Measurements from ENCODE around the gene USE1.
A peak's percentile ranks its signal among the peaks of the same experiment; 100 is the strongest.

The USE1 gene

DNA sequence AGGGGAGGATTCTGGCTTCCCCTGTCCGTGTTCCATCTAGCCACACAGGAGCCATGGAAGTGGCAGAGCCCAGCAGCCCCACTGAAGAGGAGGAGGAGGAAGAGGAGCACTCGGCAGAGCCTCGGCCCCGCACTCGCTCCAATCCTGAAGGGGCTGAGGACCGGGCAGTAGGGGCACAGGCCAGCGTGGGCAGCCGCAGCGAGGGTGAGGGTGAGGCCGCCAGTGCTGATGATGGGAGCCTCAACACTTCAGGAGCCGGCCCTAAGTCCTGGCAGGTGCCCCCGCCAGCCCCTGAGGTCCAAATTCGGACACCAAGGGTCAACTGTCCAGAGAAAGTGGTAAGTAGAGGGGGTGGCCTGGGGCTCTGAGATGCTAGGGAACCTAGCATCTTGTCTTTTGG is 53.6 kb downstream of the USE1 start:
- no peaks in the 10 kb centered on the region for H3K9me2 ChIP-seq (replicated peaks; ENCODE audit: low read depth, low read length)
- H3K36me3 ChIP-seq (ENCODE audit: insufficient read depth, low read length) = peaks cover 7% of the 10 kb centered on the region; the same call in 1 of the 2 replicates
- no peaks in the 10 kb centered on the region for H3K27me3 ChIP-seq (ENCODE audit: insufficient read depth, low read length, poor library complexity, severe bottlenecking)
- H3K4me3 ChIP-seq (ENCODE audit: low read length, poor library complexity, severe bottlenecking) = peak overlapping the region; percentile 38
- H2AFZ ChIP-seq (ENCODE audit: low read length) = no peak overlapping the region
- peaks cover 8% of the 10 kb centered on the region for H3K4me1 ChIP-seq (ENCODE audit: insufficient read depth, low read length, poor library complexity, severe bottlenecking)
- peak overlapping the region; percentile 95 for H3K4me2 ChIP-seq (ENCODE audit: low read depth, low read length, poor library complexity, severe bottlenecking)
- H3K9ac ChIP-seq (ENCODE audit: low read depth, low read length, poor library complexity, severe bottlenecking) = no peak overlapping the region
- no peaks in the 10 kb centered on the region for H4K20me1 ChIP-seq (ENCODE audit: insufficient read depth, low read length, poor library complexity, severe bottlenecking)
- no peak for TF ChIP-seq EZH2phosphoT487 (IDR thresholded peaks at IDR 0.05; ENCODE audit: borderline replicate concordance)
- TF ChIP-seq, protein P1, sequence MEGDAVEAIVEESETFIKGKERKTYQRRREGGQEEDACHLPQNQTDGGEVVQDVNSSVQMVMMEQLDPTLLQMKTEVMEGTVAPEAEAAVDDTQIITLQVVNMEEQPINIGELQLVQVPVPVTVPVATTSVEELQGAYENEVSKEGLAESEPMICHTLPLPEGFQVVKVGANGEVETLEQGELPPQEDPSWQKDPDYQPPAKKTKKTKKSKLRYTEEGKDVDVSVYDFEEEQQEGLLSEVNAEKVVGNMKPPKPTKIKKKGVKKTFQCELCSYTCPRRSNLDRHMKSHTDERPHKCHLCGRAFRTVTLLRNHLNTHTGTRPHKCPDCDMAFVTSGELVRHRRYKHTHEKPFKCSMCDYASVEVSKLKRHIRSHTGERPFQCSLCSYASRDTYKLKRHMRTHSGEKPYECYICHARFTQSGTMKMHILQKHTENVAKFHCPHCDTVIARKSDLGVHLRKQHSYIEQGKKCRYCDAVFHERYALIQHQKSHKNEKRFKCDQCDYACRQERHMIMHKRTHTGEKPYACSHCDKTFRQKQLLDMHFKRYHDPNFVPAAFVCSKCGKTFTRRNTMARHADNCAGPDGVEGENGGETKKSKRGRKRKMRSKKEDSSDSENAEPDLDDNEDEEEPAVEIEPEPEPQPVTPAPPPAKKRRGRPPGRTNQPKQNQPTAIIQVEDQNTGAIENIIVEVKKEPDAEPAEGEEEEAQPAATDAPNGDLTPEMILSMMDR (conservative IDR thresholded peaks at IDR 0.05; ENCODE audit: low read length) = no peak
- no peaks in the 10 kb centered on the region for H3F3A ChIP-seq (ENCODE audit: low read depth)
- H3K9me3 ChIP-seq (ENCODE audit: insufficient read depth, low read depth, low read length) = no peaks in the 10 kb centered on the region
- peaks cover 20% of the 10 kb centered on the region for H3K79me2 ChIP-seq (ENCODE audit: insufficient read depth, low read length)
